ENCODE results near the gene GABRB2.

Gene GABRB2

DNA sequence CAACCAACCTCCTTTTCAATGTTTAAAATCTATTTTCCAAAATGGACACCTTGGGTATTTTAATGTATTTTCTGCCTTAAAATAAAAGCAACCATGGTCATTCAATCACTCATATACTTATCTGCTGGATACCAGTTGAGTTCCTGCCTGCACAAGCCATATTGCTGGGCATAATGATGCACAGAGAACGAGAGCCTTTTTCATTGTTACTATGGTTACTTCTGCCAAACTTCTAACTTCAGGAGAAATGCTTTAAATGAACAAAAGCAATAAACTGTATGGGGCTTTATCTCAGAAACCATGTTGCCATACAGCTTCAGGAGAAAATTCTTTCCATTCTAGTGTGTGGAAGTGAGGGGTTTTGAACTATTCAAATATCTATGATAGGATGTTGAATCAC is 269.5 kb downstream of the GABRB2 start:
- DNase-seq (ENCODE audit: low read depth in 2 of 2) = no peak
- no peak overlapping the region for H3K4me3 ChIP-seq (replicated peaks in 1 of 2; ENCODE audit: low read depth in 2 of 2, low read length in 2 of 2)
- TF ChIP-seq CTCF (IDR thresholded peaks at IDR 0.05; ENCODE audit: low read depth, low read length) = no peak

DNA sequence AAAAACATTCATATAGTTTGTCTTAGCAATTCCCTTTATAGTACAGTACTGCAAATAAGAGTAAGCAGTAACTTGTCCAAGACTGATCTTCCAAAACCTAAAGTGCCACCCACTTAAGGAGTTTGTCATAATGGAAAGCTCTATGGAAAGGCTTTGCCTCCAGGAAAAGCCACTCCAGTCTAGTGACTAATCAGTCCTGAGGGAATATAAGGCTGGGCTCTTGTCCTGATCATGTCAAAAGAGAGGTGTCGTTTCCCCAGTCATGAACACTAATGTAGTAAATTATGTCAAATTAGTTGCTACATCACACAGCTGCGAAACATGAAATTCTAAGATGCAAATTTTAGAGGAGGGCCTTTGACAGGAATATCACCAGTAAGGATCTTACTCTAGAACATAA is 271.6 kb downstream of the GABRB2 start:
- no peak for DNase-seq (ENCODE audit: low read depth in 2 of 2)
- TF ChIP-seq CTCF (IDR thresholded peaks at IDR 0.05; ENCODE audit: low read depth, low read length) = no peak

GRCh38 chr5:161273410-161273809 is 273.1 kb downstream of the GABRB2 start:
- DNase-seq (ENCODE audit: low read depth in 2 of 2) = no peak
- no peak for TF ChIP-seq CTCF (IDR thresholded peaks at IDR 0.05; ENCODE audit: low read depth, low read length)
- no peak overlapping the region for H3K4me3 ChIP-seq (replicated peaks in 1 of 2; ENCODE audit: low read depth in 2 of 2, low read length in 2 of 2)

More for the DNA sequence above, 271.6 kb downstream of the GABRB2 start:
- no peak overlapping the region for H3K4me3 ChIP-seq (replicated peaks in 1 of 2; ENCODE audit: low read depth in 2 of 2, low read length in 2 of 2)

GRCh38 chr5:161271816-161272215 is 274.7 kb downstream of the GABRB2 start:
- no peak overlapping the region for H3K4me3 ChIP-seq (replicated peaks in 1 of 2; ENCODE audit: low read depth in 2 of 2, low read length in 2 of 2)
- no peak for TF ChIP-seq CTCF (IDR thresholded peaks at IDR 0.05; ENCODE audit: low read depth, low read length)
- DNase-seq (ENCODE audit: low read depth in 2 of 2) = no peak

DNA sequence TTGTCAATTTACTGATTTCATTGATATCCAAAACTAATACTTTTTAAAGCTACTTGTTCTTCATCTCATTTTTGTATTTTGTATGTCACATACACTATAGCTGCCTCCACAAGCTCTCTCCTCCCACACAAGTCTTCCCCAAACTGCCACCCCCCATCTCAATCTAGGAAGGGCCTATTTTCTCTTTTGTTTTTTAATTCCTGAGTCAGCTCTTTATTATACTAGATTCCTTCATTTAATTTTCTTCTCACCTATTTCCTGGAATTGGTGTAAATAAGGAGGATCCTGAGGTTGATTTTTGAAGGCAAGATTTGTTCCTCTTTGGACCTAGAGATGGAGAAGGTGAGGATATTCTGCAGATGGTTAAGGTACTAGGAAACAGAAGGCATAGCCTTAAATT is 277.4 kb downstream of the GABRB2 start:
- no peak for DNase-seq (ENCODE audit: low read depth in 2 of 2)
- TF ChIP-seq CTCF (IDR thresholded peaks at IDR 0.05; ENCODE audit: low read depth, low read length) = no peak
- no peak overlapping the region for H3K4me3 ChIP-seq (replicated peaks in 1 of 2; ENCODE audit: low read depth in 2 of 2, low read length in 2 of 2)

DNA sequence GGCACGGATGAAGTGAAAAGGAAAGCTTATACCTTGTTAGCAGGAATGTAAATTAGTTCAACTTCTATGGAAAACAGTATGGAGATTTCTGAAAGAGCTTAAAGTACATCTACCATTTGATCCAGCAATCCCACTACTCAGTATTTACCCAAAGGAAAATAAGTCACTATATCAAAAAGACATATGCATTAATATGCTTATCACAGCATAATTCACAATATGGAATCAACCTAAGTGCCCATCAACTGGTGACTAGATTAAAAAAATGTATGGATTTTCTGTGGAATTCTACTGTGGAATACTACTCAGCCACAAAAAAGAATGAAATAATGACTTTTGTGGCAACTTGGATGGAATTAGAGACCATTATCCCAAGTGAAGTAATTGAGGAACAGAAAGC is 279.6 kb downstream of the GABRB2 start:
- no peak for DNase-seq (ENCODE audit: low read depth in 2 of 2)
- no peak overlapping the region for H3K4me3 ChIP-seq (replicated peaks in 1 of 2; ENCODE audit: low read depth in 2 of 2, low read length in 2 of 2)
- no peak for TF ChIP-seq CTCF (IDR thresholded peaks at IDR 0.05; ENCODE audit: low read depth, low read length)

DNA sequence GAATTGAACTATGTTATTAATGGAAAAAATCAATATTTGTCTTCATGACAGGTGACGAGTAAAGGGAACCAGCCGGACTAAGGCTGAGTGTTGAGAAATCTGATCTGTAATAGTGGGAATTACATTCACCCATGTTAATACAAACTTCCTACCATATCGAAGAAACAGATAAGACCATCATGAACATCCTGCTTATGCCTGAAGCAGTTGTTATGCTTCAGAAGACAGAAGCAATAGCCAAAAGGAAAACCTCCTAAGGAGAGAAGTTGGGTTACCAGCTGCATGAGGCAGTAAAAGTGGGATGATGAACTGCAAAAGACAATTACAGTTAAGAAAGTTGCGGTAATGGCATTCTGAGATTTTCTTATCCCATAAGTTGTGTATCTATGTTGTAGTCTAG is 281.5 kb downstream of the GABRB2 start:
- TF ChIP-seq CTCF (IDR thresholded peaks at IDR 0.05; ENCODE audit: low read depth, low read length) = no peak
- H3K4me3 ChIP-seq (replicated peaks in 1 of 2; ENCODE audit: low read depth in 2 of 2, low read length in 2 of 2) = no peak overlapping the region
- DNase-seq (ENCODE audit: low read depth in 2 of 2) = no peak

Data from cardiac fibroblast (primary cell).